GM18511 (cell line): ENCODE results near the gene SKAP1.
"Not testable (repeated sequence)": the region's sequence is repeated elsewhere in the genome, so short reads cannot be mapped to it uniquely, and the experiment has no call there.

ENCODE experiments used
- ATAC-seq: cut with Tn5 transposase; IDR thresholded peaks from one replicate; pipeline ENCODE4 v1.9.1; 2021; ENCODE audit warnings: mild to moderate bottlenecking, moderate library complexity; ENCODE audit not compliant: unreplicated experiment

The SKAP1 gene

DNA sequence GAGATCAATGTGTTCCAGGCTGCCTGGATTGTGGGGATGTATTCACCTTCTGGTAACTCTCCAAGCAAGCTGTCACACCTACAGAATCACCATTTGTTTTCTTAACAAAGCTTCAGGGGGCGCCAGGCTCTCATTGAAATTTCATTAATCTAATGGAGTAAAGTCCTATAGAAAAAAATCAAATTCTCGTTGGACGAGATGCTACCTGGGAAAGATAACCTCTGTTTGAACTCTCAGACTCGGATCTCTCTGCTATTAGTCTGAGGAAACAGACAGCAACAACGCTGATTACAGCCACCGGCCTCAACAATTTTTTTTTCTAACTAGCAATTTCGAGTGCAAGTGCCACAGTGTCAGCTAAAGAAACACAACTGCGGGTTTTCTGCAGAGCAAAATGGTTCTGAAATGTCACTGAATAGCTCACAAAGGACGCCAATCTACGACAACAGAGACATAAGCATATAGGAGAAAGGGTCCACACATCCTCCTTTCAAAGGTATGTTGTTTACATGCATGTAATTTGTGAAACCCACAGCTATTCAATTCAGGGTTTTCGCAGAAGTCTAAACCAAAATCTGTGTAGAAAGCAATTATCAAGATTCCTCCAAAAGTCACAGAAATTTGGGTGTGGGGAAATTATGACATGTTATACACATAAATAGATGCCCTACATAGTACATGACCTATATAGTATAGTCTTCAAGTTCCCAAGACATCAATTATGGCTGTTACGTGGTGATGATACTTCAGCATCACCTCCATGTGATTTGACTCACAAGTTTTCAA lies 135.8 kb downstream of the SKAP1 start:
- ATAC-seq = no peak

DNA sequence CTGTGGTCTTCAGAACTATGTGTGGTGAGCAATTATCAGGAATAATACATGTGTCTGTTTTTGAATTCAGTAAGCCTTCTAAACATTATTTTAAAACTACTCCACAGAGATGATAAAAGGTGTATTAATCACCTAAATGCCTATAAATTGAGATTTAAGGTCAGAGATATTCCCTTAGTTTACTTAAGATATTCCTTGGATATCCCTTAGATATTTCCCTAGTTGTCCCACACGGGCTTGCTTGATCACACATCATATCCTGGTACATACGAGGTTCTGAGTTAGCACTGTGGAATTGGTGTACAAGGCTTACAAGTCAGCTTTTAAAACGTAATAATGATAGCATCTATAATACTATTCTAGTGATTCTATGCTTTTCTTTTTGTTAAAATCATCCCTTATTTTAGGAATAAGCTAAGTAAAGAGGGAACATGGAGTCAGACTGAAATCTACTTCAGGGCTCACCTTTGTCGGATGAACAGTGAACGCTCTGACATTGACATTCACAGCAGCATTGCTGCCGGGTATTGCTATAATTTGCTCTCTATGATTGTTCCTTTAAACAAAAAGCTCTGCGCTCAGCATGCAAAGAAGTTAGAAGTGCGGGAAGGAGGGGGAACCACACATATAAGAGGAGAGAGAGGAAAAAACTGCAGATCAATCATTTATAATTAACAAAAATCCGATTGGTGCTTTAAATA lies 136.5 kb downstream of the SKAP1 start:
- ATAC-seq = no peak

DNA sequence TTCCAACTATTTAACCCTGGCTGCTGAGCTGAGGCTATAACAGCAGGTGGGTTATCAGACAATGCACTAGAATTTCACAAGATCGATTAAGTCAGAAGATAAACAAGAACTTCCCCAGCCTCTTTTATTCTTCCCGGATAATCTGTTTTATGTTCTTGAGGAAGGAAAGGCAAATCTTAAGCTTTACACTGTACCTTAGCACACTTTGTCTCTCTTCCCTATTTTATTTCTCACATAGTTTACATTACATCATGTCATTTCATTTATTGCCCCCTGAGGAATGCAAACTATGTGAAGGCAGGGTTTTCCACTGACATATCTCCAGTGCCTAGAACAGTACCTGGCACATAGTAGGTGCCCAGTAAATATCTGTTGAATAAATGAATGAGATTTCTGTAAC lies 139.6 kb downstream of the SKAP1 start:
- ATAC-seq = no peak

DNA sequence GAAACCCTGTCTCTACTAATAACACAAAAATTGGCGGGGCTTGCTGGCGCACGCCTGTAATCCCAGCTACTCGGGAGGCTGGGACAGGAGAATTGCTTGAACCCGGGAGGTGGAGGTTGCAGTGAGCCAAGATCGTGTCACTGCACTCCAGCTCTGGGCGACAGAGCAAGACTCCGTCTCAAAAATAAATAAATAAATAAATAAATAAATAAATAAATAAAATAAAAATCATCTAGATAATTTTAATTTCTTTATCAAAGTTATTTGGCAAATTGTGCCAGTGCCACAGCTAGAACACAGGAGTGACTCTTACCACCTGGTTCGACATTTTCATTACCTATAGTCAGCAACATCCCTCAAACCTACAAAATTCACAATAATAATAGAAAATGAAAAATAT lies 143.1 kb downstream of the SKAP1 start:
- not testable (repeated sequence) for ATAC-seq

DNA sequence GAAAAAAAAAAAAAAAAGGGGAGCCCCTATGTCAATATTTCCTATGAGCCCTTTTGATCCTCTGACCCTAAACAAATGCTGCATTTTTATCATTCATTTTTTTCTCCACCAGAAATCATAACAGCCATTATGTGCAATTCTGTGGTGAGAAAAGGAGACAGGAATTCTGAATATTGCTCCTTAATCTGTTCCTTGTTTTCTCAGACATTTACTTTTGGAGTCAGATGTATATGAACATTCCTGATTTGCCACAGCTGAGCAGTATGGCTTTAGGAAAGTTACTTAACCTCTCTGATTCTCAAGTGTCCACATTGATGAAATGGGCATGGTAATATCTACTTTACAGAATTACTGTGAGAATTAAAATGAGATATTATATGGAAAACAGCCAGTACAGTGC lies 144.4 kb downstream of the SKAP1 start:
- no peak for ATAC-seq

DNA sequence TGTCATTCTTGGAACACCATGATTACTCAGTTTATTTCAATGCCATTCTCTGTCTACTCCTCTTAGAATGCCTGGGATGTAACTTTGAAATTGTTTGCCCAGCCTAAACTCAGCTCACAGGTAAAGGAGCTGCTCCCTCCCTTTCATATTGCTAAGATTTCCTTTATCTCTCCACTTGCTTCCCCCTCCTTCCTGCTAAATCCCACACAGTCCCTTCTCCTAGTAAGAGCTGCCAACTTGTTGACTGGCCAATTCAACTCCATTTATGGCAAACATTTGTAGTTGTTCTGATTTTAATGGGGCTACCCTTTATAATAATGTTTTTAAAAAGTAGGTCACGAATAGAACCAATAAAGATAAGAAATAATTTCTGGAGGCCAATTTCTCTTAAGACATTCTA lies 146.1 kb downstream of the SKAP1 start:
- ATAC-seq = no peak

DNA sequence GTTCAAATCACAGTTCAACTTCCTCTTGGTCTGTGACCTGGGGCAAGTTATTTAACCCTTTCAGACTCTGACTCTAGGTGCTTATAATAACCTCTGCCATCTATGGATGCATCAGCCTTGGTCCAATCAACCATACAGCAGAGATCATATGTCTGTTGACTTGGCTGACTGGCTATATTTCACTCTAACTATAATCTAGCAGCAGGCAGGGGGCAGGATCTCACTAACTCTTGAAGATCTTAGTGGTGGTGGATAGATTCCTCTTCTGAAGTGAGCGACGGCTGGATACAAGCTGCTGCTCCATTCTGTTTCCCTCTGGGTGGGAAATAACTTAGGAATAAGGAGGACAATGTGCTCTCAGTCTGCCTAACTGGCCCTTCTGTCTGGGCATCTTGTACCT lies 146.6 kb downstream of the SKAP1 start:
- no peak for ATAC-seq

DNA sequence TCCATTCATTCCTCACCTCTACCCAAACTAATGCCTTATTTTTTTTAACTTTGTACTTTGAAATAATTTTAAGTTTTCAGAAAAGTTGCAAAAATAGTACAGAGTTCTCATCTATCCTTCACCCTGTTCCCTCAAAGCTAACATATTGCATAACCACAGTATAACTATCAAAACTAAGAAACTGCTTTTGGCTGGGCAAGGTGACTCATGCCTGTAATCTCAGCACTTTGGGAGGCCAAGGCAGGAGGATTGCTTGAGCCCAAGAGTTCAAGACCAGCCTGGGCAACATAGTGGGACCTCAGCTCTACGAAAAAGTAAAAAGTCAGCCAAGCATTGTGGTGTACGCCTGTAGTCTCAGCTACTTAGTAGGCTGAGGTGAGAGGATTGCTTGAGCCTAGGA lies 147.7 kb downstream of the SKAP1 start:
- ATAC-seq = no peak

DNA sequence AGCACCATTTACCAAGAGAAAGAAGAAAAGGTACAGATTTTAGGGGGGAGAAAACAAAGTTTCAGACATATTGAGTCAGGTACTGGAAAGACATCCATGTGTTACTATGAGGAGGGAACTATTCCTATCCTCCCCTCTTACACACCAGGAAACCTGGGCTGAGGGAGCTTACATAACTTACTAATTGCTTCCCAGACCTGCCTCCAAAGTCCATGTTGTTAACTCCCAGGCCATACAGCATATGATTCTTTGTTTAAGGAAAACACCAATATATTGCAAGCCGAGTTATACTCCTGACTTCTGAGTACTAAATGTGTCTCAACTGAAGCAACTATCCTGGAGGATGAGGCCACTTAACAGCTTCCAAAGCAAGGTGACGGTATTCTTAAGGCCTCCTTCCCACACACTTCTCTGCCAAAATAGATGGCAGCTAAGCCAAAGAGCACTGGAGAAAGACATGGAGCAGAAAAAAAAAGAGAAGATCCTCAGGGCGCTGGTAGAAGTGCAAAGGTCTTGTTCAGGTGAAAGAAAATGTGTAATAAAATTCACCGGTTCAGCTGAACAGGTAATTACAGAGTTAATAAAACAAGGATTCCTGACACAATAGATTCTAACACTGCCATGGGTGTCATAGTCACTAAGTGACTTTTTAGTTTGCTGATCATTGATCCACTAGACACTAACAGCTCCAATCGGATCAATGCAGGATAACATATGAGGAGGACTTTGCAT lies 151.1 kb downstream of the SKAP1 start:
- no peak for ATAC-seq

DNA sequence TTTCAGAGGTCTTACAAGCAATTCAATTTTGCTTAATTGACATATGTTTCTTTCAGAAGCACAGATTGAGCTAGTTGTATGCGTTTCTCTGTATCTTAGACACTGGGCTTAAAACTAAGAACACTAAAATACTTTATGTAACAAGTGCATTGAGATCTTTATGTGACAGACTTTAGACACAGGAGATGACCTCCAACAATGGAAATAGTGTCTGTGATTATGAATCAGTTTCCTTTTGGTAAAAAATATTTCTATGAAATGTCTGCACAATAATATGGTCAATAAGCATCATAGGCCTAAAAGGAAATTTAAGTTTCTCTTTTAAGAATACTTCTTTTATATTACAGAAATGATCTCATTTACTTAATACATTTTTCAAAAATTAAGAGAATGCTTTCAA lies 153.2 kb downstream of the SKAP1 start:
- no peak for ATAC-seq

DNA sequence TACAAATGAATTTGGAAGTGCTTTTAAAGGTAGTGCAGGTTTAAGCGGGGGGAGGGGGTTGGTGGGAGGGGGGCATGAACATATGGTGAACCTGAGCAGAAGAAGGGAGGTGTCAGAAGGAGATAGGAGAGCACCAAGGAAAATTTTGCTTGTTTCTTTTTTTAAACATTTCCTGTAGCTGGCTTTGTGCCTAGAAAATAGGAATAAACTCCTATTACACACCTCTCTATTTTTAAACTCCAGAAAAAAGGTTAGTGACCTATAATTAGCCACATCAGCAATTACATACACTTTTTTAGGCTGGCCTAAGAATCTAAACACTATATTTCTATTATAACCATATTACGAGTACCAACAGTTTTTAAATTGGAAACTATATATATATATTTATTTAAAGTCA lies 159.1 kb downstream of the SKAP1 start:
- no peak for ATAC-seq

DNA sequence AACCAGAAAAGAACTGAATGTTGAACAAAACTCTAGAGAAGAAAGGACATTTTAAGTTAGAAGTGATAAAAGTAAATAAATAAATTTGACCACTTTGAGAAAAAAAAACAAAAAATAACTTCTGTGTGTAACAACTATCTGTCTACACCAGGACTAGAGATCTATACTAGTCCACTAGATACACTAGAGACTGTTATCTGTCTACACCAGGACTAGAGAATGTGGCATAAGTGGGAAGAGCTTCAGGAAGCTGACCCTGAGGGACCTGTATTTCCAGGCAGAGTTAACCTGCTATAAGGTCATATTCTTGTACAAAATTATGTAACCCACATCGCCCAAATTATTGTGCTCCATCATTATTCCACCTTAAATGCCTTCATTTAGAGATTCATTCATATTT lies 160.8 kb downstream of the SKAP1 start:
- ATAC-seq = no peak

DNA sequence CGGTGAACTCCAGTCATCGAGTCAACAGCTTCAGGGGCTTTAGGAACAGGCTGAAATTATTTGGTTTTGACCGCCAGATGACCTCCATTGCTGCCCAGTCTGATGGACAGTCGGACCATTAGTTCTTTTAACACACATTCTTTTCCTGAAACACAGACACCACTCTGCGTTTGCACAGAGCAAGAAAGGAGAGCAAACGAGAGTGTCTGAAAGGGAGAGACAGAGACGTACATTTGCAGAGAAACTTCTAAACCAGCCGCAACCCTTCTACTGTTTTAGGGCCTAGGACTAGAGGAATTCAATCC lies 166.3 kb downstream of the SKAP1 start:
- ATAC-seq = no peak

DNA sequence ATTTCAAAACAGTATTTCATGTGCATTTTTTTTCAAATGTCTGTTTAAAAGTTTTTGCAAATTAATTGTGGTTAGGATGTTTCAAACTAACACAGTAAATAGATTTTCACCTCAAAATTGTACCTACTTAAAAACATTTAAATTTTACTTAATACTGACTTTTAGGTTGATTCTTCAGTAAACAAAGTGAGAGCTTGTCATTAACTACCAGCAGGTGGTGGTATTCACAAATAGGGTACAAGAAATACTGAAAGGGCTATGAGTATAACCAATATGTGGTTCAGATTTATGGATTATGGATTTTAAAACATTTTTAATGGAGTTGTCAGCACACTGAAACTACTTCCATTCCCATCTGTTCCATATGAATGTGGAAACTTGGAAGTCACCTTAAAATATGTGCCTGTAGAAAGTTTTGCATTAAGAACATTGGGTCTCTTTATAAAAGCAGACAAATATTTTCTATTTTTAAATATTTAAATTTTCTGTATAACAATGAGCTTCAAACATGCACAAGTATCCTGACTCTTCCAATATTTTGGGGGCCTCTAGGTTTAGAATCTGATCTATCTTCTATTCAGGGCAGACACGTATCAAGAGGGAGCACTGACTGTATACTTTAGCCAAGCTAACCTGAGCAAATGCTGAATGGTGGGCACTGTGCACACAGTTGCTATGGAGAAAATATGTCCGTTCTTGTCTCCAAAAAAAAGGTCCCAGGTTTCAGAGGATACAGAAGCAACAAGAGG lies 166.9 kb downstream of the SKAP1 start:
- ATAC-seq = no peak

DNA sequence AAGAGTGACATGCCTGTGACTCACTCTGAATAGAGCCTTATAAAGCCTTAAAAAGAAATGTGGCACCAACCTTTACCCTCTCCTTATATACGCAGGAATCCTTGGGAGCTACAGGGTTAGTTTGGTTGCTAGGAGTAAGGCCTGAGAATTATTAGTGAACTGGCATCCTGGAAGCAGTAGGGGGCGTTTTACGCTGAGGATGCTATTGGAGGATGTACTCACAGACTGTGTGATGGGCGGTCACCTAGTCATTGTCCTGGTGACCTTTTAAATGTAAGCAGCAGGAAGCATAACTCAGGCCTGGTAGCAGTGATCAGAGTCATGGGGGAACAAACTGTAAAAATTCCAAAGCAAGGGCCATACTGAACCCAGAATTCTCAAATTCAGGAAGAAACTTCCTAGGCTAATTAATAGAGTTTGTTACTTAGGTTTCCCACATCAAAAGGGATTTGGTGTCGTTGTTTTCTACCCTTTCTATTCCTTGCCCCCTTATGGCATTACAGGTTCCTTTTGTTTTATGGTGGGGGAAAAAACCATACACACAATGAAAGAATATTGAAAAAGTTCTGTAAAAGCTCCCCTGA lies 168.6 kb downstream of the SKAP1 start:
- no peak for ATAC-seq

DNA sequence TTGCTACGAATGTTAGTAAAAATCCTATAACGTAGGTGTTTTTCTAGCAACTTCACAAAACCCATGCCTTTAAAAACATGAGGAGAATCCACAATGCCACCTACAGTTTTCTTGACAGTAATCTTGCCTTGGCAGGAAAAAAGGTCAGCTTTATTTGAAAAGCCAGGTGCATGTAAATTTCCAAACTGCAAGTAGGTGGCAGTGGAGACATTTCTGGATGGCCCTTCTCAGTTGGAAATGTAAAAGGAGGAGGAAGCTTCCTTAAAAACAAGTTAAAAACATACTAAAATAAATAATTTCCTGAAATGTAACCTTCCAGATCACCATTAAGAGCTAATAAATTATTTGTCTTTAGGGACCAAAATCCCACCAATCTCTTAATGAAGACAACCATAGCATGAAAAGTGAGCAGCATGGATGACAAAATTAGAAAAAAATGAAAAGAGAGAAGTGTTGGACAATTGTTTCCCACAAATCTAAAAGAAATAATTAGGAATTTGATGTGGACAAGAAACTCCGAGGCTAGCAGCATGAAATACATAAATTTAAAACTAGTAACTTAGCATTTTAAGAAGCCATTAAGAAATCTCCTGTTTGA lies 170.2 kb downstream of the SKAP1 start:
- ATAC-seq = no peak

DNA sequence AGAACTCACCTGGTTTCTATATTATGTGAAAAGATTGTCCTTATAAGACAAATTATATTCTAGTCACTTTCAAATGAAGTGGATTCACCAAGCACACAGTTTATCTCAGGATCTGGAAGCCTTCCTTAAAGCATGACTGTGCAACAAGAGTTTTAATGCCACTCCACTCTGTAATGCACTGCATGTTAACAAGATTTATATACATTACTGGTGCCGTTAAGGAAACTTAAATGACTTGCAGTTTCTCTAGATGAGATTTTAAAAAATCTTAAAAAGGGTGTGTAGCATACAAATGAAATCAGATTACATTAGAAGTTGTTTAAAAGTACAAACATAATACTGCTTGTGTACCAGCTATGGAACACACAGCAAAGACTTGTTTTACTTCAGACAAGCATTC lies 171.7 kb downstream of the SKAP1 start:
- no peak for ATAC-seq

DNA sequence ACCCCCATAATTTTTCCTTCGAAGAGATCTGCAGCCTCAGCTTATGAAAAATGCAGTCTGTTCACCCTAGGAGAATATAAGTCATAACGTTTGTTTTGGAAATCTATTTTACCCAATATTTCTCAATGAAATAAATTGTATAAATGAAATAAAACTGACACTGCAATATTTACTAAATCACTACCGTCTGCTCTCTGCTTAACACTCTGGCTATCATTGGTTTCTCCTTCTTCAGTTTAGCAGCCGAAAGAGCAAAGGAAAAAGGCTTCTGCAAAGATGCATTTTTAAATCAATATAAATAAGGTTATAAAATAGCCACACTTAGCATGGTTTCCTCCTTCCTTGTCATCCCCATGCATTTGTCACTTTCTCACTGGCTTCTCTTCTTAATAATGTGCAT lies 174.3 kb downstream of the SKAP1 start:
- ATAC-seq = no peak

DNA sequence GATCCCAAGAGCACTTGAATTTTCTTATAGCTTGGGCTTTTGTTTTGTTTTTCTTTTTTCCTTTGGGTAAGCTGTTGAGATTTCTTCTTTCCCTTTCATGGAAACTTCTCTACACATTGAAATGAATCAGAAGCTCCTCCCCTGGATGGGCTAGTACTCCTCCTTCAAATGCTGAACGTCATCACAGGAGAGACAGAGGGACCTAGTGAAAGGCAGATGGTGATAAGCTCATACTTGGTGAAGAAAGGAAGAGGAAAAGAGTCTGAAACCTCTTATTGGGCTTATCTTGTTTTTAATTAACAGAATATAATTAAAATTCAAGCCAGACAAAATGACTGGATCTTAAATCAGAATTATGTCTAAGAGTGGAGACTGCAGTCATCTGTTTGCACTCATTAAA lies 175.1 kb downstream of the SKAP1 start:
- no peak for ATAC-seq

DNA sequence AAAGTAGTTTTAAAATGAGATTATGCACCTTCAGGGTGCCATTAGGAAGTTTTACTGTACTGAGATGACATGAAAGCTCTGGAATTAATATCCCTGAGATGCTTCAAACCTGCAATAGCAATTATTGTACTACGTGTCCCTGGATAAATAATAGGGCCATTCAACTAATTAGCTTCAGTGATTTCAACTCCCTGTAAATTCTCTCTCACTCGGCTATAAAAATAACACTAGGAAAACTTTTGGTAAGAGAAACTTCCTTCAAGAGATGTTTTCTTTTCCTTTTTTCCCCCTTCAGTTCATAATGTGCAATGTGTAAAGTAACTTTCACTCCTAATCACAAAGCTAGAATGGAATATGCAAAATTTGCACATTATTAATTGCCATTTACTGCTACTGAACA lies 176.0 kb downstream of the SKAP1 start:
- ATAC-seq = no peak

DNA sequence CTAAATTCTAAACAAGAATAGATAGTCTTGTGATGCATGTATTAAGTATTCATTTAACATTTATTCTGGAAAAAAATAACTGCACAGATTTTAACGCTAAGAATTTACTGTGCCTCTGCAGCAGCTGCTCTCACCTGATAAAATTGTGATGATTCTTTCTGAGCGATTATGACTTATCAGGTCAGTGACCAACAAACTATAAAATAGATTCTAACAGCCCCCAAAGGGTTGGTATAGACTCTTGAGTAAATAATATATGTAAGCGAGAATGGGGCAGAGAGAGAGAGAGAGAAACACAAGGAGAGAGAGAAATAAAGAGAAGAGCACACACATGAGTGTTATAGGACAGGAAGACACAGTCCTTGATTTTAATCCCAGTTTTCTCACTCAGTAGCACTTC lies 178.1 kb downstream of the SKAP1 start:
- no peak for ATAC-seq
